Astrocyte (in vitro differentiated cells and primary cell): ENCODE data around the gene SURF1.

ENCODE experiments used
- CTCF ChIP-seq: IDR thresholded peaks from 2 replicates; pipeline ENCODE4 v1.5.1; 2011; ENCODE audit warnings: low read depth, mild to moderate bottlenecking, inconsistent platforms, low read length, moderate library complexity; ENCODE audit not compliant: insufficient read depth
- EZH2 ChIP-seq: IDR thresholded peaks from 2 replicates; pipeline ENCODE4 v1.6.1; 2012; ENCODE audit warnings: mild to moderate bottlenecking, low read length, inconsistent platforms; ENCODE audit not compliant: insufficient read depth

GRCh38 chr9:133375724-133376654 lies 19.7 kb upstream of the SURF1 start, which contains the start of the genes STKLD1 and SURF4:
- TF ChIP-seq CTCF (no peak), EZH2 (no peak)
